GM12878 (cell line): ENCODE results near the gene SEMA3B. TPM values are rescaled to one million over a fixed set of nuclear protein-coding genes. Genes with fewer than 3 reads are reported as not detected.

Experiments
- ATAC-seq: fragments of 200-7000 bp; cut with Tn5 transposase; 3 replicates; pipeline ENCODE4 v1.9.1; 2020; ENCODE audit warnings: mild to moderate bottlenecking, moderate library complexity
- BruUV-seq: library from RNA; stranded (reverse); fragments of 400-500 nt; replicated peaks from 2 replicates; lab custom pipeline; 2021; lab: Mats Ljungman, UMichigan
- CTCF ChIA-PET: fragments of 300-600 bp; sonication (Branson Sonifier 250); formaldehyde crosslinking; extraction: SDS; loops from one replicate; lab custom pipeline; 2021; ENCODE audit warnings: inconsistent platforms; lab: Yijun Ruan, JAX
- POLR2A ChIA-PET: fragments of 350-600 bp; formaldehyde crosslinking; extraction: SDS; loops from one replicate; lab custom pipeline; 2021; ENCODE audit warnings: inconsistent platforms; lab: Charles Lee
- RAD21 ChIA-PET: fragments of 300-600 bp; sonication (Branson Sonifier 250); formaldehyde crosslinking; loops from one replicate; lab custom pipeline; 2023; ENCODE audit warnings: antibody characterized with exemption; ENCODE audit not compliant: unreplicated experiment; lab: Charles Lee
- SMC1A ChIA-PET: fragments of 300-600 bp; sonication (Branson Sonifier 250); formaldehyde crosslinking; loops from one replicate; lab custom pipeline; 2023; ENCODE audit not compliant: unreplicated experiment, uncharacterized antibody; lab: Charles Lee
- DNase-seq: peaks from one replicate; pipeline ENCODE4 v3.0.0-alpha.2; 2011; ENCODE audit warnings: low read depth, low spot score
- FAIRE-seq: peaks from 3 replicates; lab custom pipeline; 2011; peaks lifted over from hg19 to GRCh38; lab: Jason Lieb, UNC
- H2AFZ ChIP-seq: 2 replicates; pipeline ENCODE4 v1.6.0; 2011; ENCODE audit warnings: low read depth, low read length, control low read depth; ENCODE audit not compliant: control insufficient read depth
- H3K27ac ChIP-seq: 2 replicates; pipeline ENCODE4 v1.5.1; 2011; ENCODE audit warnings: control low read depth; ENCODE audit not compliant: control insufficient read depth, insufficient read depth
- H3K27me3 ChIP-seq, 2 experiments: replicated peaks in 1 of 2; 2 replicates each; pipeline versions ENCODE4 v1.6.0 to v1.6.1; 2011; ENCODE audit warnings: low read length in 1 of 2; ENCODE audit not compliant: control insufficient read depth in 2 of 2, insufficient read depth in 2 of 2
- H3K36me3 ChIP-seq, 2 experiments: 2 replicates each; pipeline ENCODE4 v1.5.1; 2011; ENCODE audit warnings: low read length in 1 of 2; ENCODE audit not compliant: control insufficient read depth in 2 of 2, insufficient read depth in 2 of 2
- H3K4me1 ChIP-seq: 2 replicates; pipeline ENCODE4 v1.6.1; 2011; ENCODE audit warnings: mild to moderate bottlenecking, low read length, moderate library complexity, mixed read lengths; ENCODE audit not compliant: control insufficient read depth, insufficient read depth
- H3K4me2 ChIP-seq: 2 replicates; pipeline ENCODE4 v1.6.0; 2011; ENCODE audit warnings: control low read depth; ENCODE audit not compliant: control insufficient read depth, insufficient read depth
- H3K4me3 ChIP-seq: fragments of 200-600 bp; sonication (generic); 2 replicates; pipeline ENCODE4 v1.5.1; 2016
- H3K79me2 ChIP-seq: 2 replicates; pipeline ENCODE4 v1.6.0; 2011; ENCODE audit warnings: low read length; ENCODE audit not compliant: control insufficient read depth, insufficient read depth
- H3K9ac ChIP-seq: 2 replicates; pipeline ENCODE4 v1.8.0; 2011; ENCODE audit warnings: low read length, control low read depth, mixed read lengths; ENCODE audit not compliant: control insufficient read depth, insufficient read depth
- H3K9me3 ChIP-seq: replicated peaks from 3 replicates; pipeline ENCODE4 v1.5.1; 2011; ENCODE audit warnings: mild to moderate bottlenecking, low read length; ENCODE audit not compliant: control insufficient read depth, insufficient read depth
- H4K20me1 ChIP-seq: 2 replicates; pipeline ENCODE4 v1.6.0; 2011; ENCODE audit not compliant: control insufficient read depth, insufficient read depth
- BACH1 ChIP-seq: fragments of 450-650 bp; IDR thresholded peaks from 2 replicates; pipeline ENCODE4 v1.6.1; 2017; ENCODE audit warnings: mild to moderate bottlenecking, borderline replicate concordance
- BCL11A ChIP-seq: IDR thresholded peaks from 2 replicates; pipeline ENCODE4 v1.6.1; 2011; ENCODE audit warnings: low read depth, low read length
- CBFB ChIP-seq: IDR thresholded peaks from 2 replicates; pipeline ENCODE4 v1.6.1; 2016; ENCODE audit warnings: antibody characterized with exemption, low read depth
- CHD4 ChIP-seq: fragments of 200-600 bp; sonication (generic); IDR thresholded peaks from 2 replicates; pipeline ENCODE4 v1.6.1; 2016; ENCODE audit warnings: mild to moderate bottlenecking
- FOXM1 ChIP-seq: IDR thresholded peaks from 2 replicates; pipeline ENCODE4 v1.6.1; 2012; ENCODE audit warnings: low read depth, mild to moderate bottlenecking, inconsistent platforms, low read length, moderate library complexity
- GATAD2B ChIP-seq: fragments of 450-650 bp; conservative IDR thresholded peaks from 2 replicates; pipeline ENCODE4 v1.6.1; 2017; ENCODE audit warnings: low read depth, mild to moderate bottlenecking, moderate library complexity
- MTA2 ChIP-seq: fragments of 450-650 bp; IDR thresholded peaks from 2 replicates; pipeline ENCODE4 v1.6.1; 2016; ENCODE audit warnings: low read depth, mild to moderate bottlenecking, moderate library complexity
- POLR2AphosphoS5 ChIP-seq: IDR thresholded peaks from 2 replicates; pipeline ENCODE4 v1.6.1; 2011; ENCODE audit warnings: mild to moderate bottlenecking, low read length, inconsistent platforms
- RAD51 ChIP-seq: fragments of 450-650 bp; IDR thresholded peaks from 2 replicates; pipeline ENCODE4 v1.6.1; 2016; ENCODE audit warnings: moderate library complexity, mild to moderate bottlenecking, inconsistent platforms
- SMAD1 ChIP-seq: fragments of 450-650 bp; IDR thresholded peaks from 2 replicates; pipeline ENCODE4 v1.6.1; 2018; ENCODE audit warnings: mild to moderate bottlenecking, low read depth; ENCODE audit not compliant: partially characterized antibody
- SRF ChIP-seq, 2 experiments: IDR thresholded peaks; 2 replicates each; pipeline ENCODE4 v1.6.1; 2011; ENCODE audit warnings: low read depth in 2 of 2, low read length in 2 of 2, mild to moderate bottlenecking in 1 of 2, moderate library complexity in 1 of 2
- SUZ12 ChIP-seq: fragments of 200-600 bp; sonication (generic); IDR thresholded peaks from one replicate; pipeline ENCODE4 v1.6.1; 2018; ENCODE audit warnings: antibody characterized with exemption, mild to moderate bottlenecking; ENCODE audit not compliant: unreplicated experiment
- ZBED1 ChIP-seq: IDR thresholded peaks from 2 replicates; pipeline ENCODE4 v1.6.1; 2016; ENCODE audit warnings: borderline replicate concordance
- ZNF274 ChIP-seq: IDR thresholded peaks from one replicate; pipeline ENCODE4 v1.8.0; 2011; ENCODE audit not compliant: insufficient read length, insufficient read depth
- ZNF687 ChIP-seq: fragments of 450-650 bp; IDR thresholded peaks from 2 replicates; pipeline ENCODE4 v1.6.1; 2017; ENCODE audit warnings: mild to moderate bottlenecking, moderate library complexity
- ZZZ3 ChIP-seq: IDR thresholded peaks from 2 replicates; pipeline ENCODE4 v1.6.1; 2011; ENCODE audit warnings: low read depth; ENCODE audit not compliant: control insufficient read depth, insufficient read length
- WGBS: methylation state at CpG from one replicate; pipeline ENCODE4 v1.1.6; 2016; ENCODE audit warnings: low lambda C conversion rate; ENCODE audit not compliant: insufficient replicate concordance, insufficient coverage; ENCODE audit errors: missing lambda C conversion rate; 5-methylcytosine and 5-hydroxymethylcytosine counted together
- in situ Hi-C: fragments of 300-500 bp; cut with MboI; formaldehyde crosslinking; loops from 9 replicates; pipeline ENCODE4 v1.14.3; 2018; ENCODE audit warnings: mixed read lengths
- intact Hi-C: fragments of 100-400 bp; cut with micrococcal nuclease; formaldehyde crosslinking; loops from one replicate; pipeline ENCODE4 v1.14.2; 2022; ENCODE audit not compliant: unreplicated experiment
- polyA plus RNA-seq, 11 experiments: library from polyadenylated mRNA; depleted of rRNA in 4 of 11; unstranded in 6 of 11; stranded (reverse) in 5 of 11; fragments of >200 nt; fragmentation: Nextera tagmentation in 4 of 11; fragmentation: Illumina TruSeq in 1 of 11; extraction: Ambion mirVana in 4 of 11; extraction: Trizol in 1 of 11; gene quantifications; 1 replicate in 1 of 11; 2 replicates in 10 of 11; pipeline versions ENCODE4 v1.2.1 to v1.2.3, GENCODE V29; 2011 to 2016; ENCODE audit warnings: inconsistent platforms in 2 of 11, missing spikeins in 2 of 11, low read depth in 1 of 11
- total RNA-seq, 4 experiments: library from RNA; depleted of rRNA in 3 of 4; stranded (reverse); fragments of >200 nt in 3 of 4; fragmentation: Illumina TruSeq in 1 of 4; extraction: Trizol in 1 of 4; gene quantifications; 2 replicates each; pipeline versions ENCODE4 v1.2.1 to v1.2.3, GENCODE V29; 2013 to 2021

The SEMA3B gene
- total and polyA plus RNA-seq, 10 of the 15 experiments (the other 5 are each of a cell fraction or from before 2014, with no cell fraction given) = 0.06 to 0.59 (median 0.14) TPM; not detected in 2

GRCh38 chr3:50230794-50231125 is 38.2 kb upstream of the SEMA3B start:
- Histone ChIP-seq H4K20me1 (no peaks in the 10 kb centered on the region), H2AFZ (no peak overlapping the region), H3K4me3 (no peak overlapping the region), H3K36me3 (no peaks in the 10 kb centered on the region; a peak in 1 of 4 replicates), H3K9me3 (no peaks in the 10 kb centered on the region), H3K27me3 (no peaks in the 10 kb centered on the region), H3K9ac (no peak overlapping the region), H3K4me2 (no peak overlapping the region), H3K4me1 (peaks cover 28% of the 10 kb centered on the region), H3K79me2 (no peaks in the 10 kb centered on the region; the same call in 1 of the 2 replicates), H3K27ac (no peak overlapping the region)
- no peak for DNase-seq
- intact Hi-C loops = no loop called here
- SMC1A ChIA-PET = interaction anchor here (5.1 kb wide), 1 partner anchor 16 kb away, joined by 51 read pairs; no protein-coding TSS in a partner anchor
- no TSS peak for BruUV-seq
- RAD21 ChIA-PET = interaction anchor here (1.0 to 5.4 kb wide), 3 partner anchors 13 to 106 kb away, joined by 3 to 73 read pairs (median 3); no protein-coding TSS in a partner anchor
- POLR2A ChIA-PET = interaction anchor here (1.6 kb wide), 1 partner anchor 106 kb away, joined by 4 read pairs; no protein-coding TSS in a partner anchor
- FAIRE-seq = no peak
- in situ Hi-C loops = no loop called here
- WGBS = 70% methylated on average over 4 of the region's 4 CpGs
- CTCF ChIA-PET = interaction anchor here (0.5 to 7.4 kb wide), 5 partner anchors 13 to 44 kb away, joined by 3 to 149 read pairs (median 4); no protein-coding TSS in a partner anchor
- ATAC-seq = no peak
- TF ChIP-seq CHD4 = no peak
- TF ChIP-seq BACH1 = no peak
- TF ChIP-seq SUZ12 = no peak
- no peak for TF ChIP-seq ZZZ3
- no peak for TF ChIP-seq ZBED1
- no peak for TF ChIP-seq MTA2
- TF ChIP-seq CBFB = no peak
- no peak for TF ChIP-seq GATAD2B
- no peak for TF ChIP-seq SRF (IDR thresholded peaks at IDR 0.05; ENCODE audit: low read depth in 2 of 2, low read length in 2 of 2)
- TF ChIP-seq RAD51 = no peak
- TF ChIP-seq FOXM1 = no peak
- no peak for TF ChIP-seq ZNF274
- no peak for TF ChIP-seq ZNF687
- no peak for TF ChIP-seq POLR2AphosphoS5
- no peak for TF ChIP-seq BCL11A
- no peak for TF ChIP-seq SMAD1
